Islet precursor cell (in vitro differentiated cells): ENCODE measurements around the gene MPRIP.
A peak's percentile ranks its signal among the peaks of the same experiment; 100 is the strongest.
"Not testable (repeated sequence)": the region's sequence is repeated elsewhere in the genome, so short reads cannot be mapped to it uniquely, and the experiment has no call there.

ENCODE experiments used
- DNase-seq: peaks from one replicate; pipeline ENCODE4 v3.0.0-alpha.2; 2018

The MPRIP gene

GRCh38 chr17:17172001-17172939, 130.0 kb downstream of the MPRIP start:
- DNase-seq = no peak

GRCh38 chr17:17172990-17173389, 130.7 kb downstream of the MPRIP start:
- no peak for DNase-seq

- no peak for DNase-seq
Measured at GRCh38 chr17:17173921-17174320, 131.7 kb downstream of the MPRIP start.

- no peak for DNase-seq
Measured at GRCh38 chr17:17175340-17175739, 133.1 kb downstream of the MPRIP start.

GRCh38 chr17:17175917-17176316, 133.7 kb downstream of the MPRIP start:
- DNase-seq = no peak

- DNase-seq = no peak
Measured at GRCh38 chr17:17176341-17176740, 134.1 kb downstream of the MPRIP start.

- no peak for DNase-seq
Measured at GRCh38 chr17:17177176-17177575, 134.9 kb downstream of the MPRIP start.

GRCh38 chr17:17179371-17179827, 137.1 kb downstream of the MPRIP start:
- no peak for DNase-seq

- DNase-seq = no peak
Measured at GRCh38 chr17:17180141-17180603, 137.9 kb downstream of the MPRIP start.

- no peak for DNase-seq
Measured at GRCh38 chr17:17180741-17181525, 138.7 kb downstream of the MPRIP start.

- no peak for DNase-seq
Measured at GRCh38 chr17:17181666-17182597, 139.7 kb downstream of the MPRIP start.

- no peak for DNase-seq
Measured at GRCh38 chr17:17182598-17183136, 140.4 kb downstream of the MPRIP start.

- no peak for DNase-seq
Measured at GRCh38 chr17:17183744-17184143, 141.5 kb downstream of the MPRIP start.

- DNase-seq = not testable (repeated sequence)
Measured at GRCh38 chr17:17184985-17185757, 142.9 kb downstream of the MPRIP start.

GRCh38 chr17:17186051-17186450, 143.8 kb downstream of the MPRIP start:
- DNase-seq = no peak

GRCh38 chr17:17186551-17187505, 144.6 kb downstream of the MPRIP start:
- no peak for DNase-seq

GRCh38 chr17:17188586-17188985, 146.3 kb downstream of the MPRIP start:
- no peak for DNase-seq

GRCh38 chr17:17189559-17189958, 147.3 kb downstream of the MPRIP start:
- no peak for DNase-seq

- DNase-seq = no peak
Measured at GRCh38 chr17:17190188-17190587, 147.9 kb downstream of the MPRIP start.

- peak; percentile 90 for DNase-seq
Measured at GRCh38 chr17:17191346-17191792, 149.1 kb downstream of the MPRIP start.
